ENCODE results near the gene CHD6.

Gene CHD6

DNA sequence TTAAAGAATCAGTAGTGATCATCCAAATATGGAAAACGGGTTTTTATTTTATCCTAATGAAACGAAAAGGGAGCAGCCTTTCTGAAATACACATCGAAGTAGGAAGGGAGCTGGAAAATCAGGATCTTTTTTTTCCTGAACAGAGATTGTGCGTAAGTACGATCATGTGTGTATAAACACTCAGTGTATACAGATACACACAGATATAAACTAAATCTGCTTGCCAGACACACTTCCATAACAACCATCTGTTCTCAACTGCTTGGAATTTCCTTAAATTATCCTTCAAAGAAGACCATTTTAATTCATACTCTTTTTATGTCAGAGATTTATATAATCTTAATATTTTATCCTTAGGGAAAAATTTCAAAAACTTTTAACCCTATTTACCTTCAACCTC lies 110.7 kb downstream of the CHD6 start:
- peaks cover 14% of the 10 kb centered on the region for H3K36me3 ChIP-seq (ENCODE audit: insufficient read depth, insufficient read length, low read length)

DNA sequence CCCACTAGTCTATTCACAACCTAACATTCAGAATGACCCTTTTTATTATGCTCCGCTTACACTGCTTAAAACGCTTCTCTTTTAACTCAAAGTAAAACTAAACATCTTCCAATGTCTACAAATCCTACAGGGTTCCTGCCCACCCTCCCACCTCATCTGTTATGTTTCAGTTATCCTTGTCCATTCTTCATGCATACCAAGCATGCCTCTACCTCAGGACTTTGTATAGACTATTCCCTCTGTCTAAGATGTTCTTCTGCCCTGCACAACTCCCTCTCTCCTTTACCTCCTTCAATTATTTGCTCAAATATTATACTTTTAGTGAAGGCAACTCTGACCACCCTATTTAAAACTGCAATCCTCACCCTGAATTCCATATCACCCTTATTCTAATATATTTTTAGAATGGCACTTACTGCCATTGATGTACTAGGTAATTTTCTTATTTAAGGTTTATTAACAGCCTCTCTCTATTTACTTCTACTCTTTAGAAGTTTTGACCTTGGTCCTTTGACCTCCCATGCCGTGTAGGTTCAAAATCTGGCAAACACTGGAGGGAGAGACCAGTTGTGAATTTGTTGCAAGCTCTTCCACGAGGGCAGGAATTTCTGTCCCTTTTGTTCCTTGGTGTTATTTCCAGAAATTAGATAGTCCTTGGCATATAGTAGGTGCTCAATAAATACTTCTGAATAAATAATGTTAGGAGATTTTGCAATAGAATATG lies 111.8 kb downstream of the CHD6 start:
- Histone ChIP-seq H3K36me3 (ENCODE audit: insufficient read depth, insufficient read length, low read length) (peaks cover 6% of the 10 kb centered on the region), H3K9me3 (ENCODE audit: insufficient read depth, low read length) (peaks cover 9% of the 10 kb centered on the region; the same call in 1 of the 2 replicates), H3K4me3 (ENCODE audit: insufficient read length, low read depth) (no peak overlapping the region), H3K27me3 (ENCODE audit: insufficient read depth, insufficient read length) (no peaks in the 10 kb centered on the region), H3K9ac (ENCODE audit: insufficient read length, low read depth) (no peak overlapping the region), H3K4me1 (ENCODE audit: insufficient read depth, insufficient read length) (peaks cover 4% of the 10 kb centered on the region)
- TF ChIP-seq ZNF274 (IDR thresholded peaks at IDR 0.05; ENCODE audit: low read depth, low read length) (no peak), SUZ12 (IDR thresholded peaks at IDR 0.05; ENCODE audit: extremely low read depth, insufficient read depth, insufficient read length) (no peak), YY1 (IDR thresholded peaks at IDR 0.05; ENCODE audit: insufficient read depth, insufficient read length) (no peak)
- no peak for DNase-seq (ENCODE audit: low read depth, low spot score)

More for the DNA sequence above, 110.7 kb downstream of the CHD6 start:
- no peak overlapping the region for H3K9ac ChIP-seq (ENCODE audit: insufficient read length, low read depth)
- TF ChIP-seq SUZ12 (IDR thresholded peaks at IDR 0.05; ENCODE audit: extremely low read depth, insufficient read depth, insufficient read length) (no peak), ZNF274 (IDR thresholded peaks at IDR 0.05; ENCODE audit: low read depth, low read length) (no peak), YY1 (IDR thresholded peaks at IDR 0.05; ENCODE audit: insufficient read depth, insufficient read length) (no peak)
- H3K27me3 ChIP-seq (ENCODE audit: insufficient read depth, insufficient read length), result no peaks in the 10 kb centered on the region
- H3K4me3 ChIP-seq (ENCODE audit: insufficient read length, low read depth), result no peak overlapping the region
- peaks cover 9% of the 10 kb centered on the region; the same call in 1 of the 2 replicates for H3K9me3 ChIP-seq (ENCODE audit: insufficient read depth, low read length)
- peaks cover 4% of the 10 kb centered on the region for H3K4me1 ChIP-seq (ENCODE audit: insufficient read depth, insufficient read length)
- no peak for DNase-seq (ENCODE audit: low read depth, low spot score)

DNA sequence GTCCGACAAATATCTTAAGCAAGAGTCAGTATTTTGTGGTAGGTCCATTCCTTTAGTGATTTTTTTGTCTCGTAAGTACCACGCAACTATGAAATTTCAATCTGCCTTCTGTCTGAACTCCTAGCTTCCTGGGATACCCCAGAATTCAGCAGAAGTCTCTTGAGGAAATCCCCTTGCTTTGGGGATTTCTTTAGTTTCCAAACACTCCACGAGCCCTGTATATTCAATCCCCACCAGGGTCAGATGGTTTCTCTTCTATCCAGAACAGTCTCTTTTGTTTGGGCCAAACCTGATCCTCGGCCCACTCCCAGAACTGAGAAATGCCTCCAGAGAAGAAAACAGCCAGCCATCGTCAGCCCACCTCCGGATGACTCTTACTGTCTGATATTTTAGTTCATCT lies 113.0 kb downstream of the CHD6 start:
- H3K4me3 ChIP-seq (ENCODE audit: insufficient read length, low read depth), result no peak overlapping the region
- no peaks in the 10 kb centered on the region for H3K27me3 ChIP-seq (ENCODE audit: insufficient read depth, insufficient read length)
- DNase-seq (ENCODE audit: low read depth, low spot score), result no peak
- H3K9ac ChIP-seq (ENCODE audit: insufficient read length, low read depth), result no peak overlapping the region
- no peak for TF ChIP-seq SUZ12 (IDR thresholded peaks at IDR 0.05; ENCODE audit: extremely low read depth, insufficient read depth, insufficient read length)
- no peak for TF ChIP-seq ZNF274 (IDR thresholded peaks at IDR 0.05; ENCODE audit: low read depth, low read length)
- TF ChIP-seq YY1 (IDR thresholded peaks at IDR 0.05; ENCODE audit: insufficient read depth, insufficient read length), result no peak
- H3K4me1 ChIP-seq (ENCODE audit: insufficient read depth, insufficient read length), result peaks cover 4% of the 10 kb centered on the region
- peaks cover 5% of the 10 kb centered on the region for H3K36me3 ChIP-seq (ENCODE audit: insufficient read depth, insufficient read length, low read length)
- H3K9me3 ChIP-seq (ENCODE audit: insufficient read depth, low read length), result peaks cover 9% of the 10 kb centered on the region; the same call in 1 of the 2 replicates

DNA sequence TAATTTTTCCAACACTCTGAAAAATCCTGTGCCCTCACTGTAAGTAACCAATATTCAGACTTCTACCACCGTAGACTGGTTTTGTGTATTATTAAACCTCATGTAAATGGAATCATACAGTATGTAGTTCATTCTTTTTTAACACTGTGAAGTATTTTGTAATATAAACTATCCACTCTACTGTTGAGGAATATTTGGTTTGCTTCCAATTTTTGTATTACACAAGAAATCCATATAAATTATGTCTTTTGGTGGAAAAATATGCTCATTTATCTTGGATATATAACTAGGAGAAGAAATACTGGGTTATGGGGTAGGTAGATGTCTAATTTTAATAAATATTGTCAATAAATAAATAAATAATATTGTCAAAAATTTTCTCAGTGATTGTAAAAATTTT lies 116.8 kb downstream of the CHD6 start:
- TF ChIP-seq YY1 (IDR thresholded peaks at IDR 0.05; ENCODE audit: insufficient read depth, insufficient read length) (no peak), SUZ12 (IDR thresholded peaks at IDR 0.05; ENCODE audit: extremely low read depth, insufficient read depth, insufficient read length) (no peak)
- H3K9ac ChIP-seq (ENCODE audit: insufficient read length, low read depth), result no peak overlapping the region
- H3K4me3 ChIP-seq (ENCODE audit: insufficient read length, low read depth), result no peak overlapping the region
- no peaks in the 10 kb centered on the region for H3K4me1 ChIP-seq (ENCODE audit: insufficient read depth, insufficient read length)
- peaks cover 9% of the 10 kb centered on the region; the same call in 1 of the 2 replicates for H3K9me3 ChIP-seq (ENCODE audit: insufficient read depth, low read length)
- peaks cover 13% of the 10 kb centered on the region for H3K36me3 ChIP-seq (ENCODE audit: insufficient read depth, insufficient read length, low read length)
- no peak for DNase-seq (ENCODE audit: low read depth, low spot score)
- no peaks in the 10 kb centered on the region for H3K27me3 ChIP-seq (ENCODE audit: insufficient read depth, insufficient read length)

DNA sequence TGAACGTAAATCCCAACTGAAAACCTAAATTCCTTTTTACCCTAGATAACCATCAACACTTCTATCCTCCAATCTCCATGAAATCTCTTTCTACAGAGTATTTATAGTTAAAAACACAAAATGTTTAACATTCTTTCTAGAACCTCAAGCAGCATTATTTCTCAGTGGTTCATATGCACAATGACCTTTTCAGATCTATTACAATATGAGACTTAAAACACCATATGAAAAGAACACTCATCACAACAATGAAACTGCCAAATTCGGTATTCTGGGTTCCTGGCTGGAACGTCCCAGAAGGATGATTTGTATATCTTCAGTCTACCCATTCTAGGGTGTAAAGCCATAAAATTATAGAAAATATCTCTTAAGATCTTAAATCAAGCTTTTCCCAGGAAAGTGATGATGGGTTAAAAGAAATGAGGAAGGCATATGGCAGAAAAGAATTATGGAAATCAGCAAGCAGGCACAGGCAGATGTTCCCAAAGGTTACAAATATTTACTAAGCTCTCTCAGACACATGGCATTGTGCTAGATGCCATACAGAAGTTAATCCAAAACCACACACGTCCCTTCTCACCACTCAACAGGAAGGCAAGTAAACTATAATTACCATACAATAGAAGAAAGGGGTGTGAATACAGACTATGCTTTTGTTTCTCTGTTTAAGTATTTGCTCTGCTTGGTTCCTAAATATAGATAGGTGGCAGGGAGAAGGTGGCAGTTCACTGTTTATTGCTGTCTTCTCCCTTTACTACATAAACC lies 118.0 kb downstream of the CHD6 start:
- Histone ChIP-seq H3K4me3 (ENCODE audit: insufficient read length, low read depth) (no peak overlapping the region), H3K9ac (ENCODE audit: insufficient read length, low read depth) (no peak overlapping the region), H3K36me3 (ENCODE audit: insufficient read depth, insufficient read length, low read length) (peaks cover 21% of the 10 kb centered on the region), H3K4me1 (ENCODE audit: insufficient read depth, insufficient read length) (no peaks in the 10 kb centered on the region), H3K9me3 (ENCODE audit: insufficient read depth, low read length) (peaks cover 8% of the 10 kb centered on the region; the same call in 1 of the 2 replicates), H3K27me3 (ENCODE audit: insufficient read depth, insufficient read length) (no peaks in the 10 kb centered on the region)
- no peak for DNase-seq (ENCODE audit: low read depth, low spot score)
- TF ChIP-seq SUZ12 (IDR thresholded peaks at IDR 0.05; ENCODE audit: extremely low read depth, insufficient read depth, insufficient read length) (no peak), YY1 (IDR thresholded peaks at IDR 0.05; ENCODE audit: insufficient read depth, insufficient read length) (no peak), ZNF274 (IDR thresholded peaks at IDR 0.05; ENCODE audit: low read depth, low read length) (no peak)

DNA sequence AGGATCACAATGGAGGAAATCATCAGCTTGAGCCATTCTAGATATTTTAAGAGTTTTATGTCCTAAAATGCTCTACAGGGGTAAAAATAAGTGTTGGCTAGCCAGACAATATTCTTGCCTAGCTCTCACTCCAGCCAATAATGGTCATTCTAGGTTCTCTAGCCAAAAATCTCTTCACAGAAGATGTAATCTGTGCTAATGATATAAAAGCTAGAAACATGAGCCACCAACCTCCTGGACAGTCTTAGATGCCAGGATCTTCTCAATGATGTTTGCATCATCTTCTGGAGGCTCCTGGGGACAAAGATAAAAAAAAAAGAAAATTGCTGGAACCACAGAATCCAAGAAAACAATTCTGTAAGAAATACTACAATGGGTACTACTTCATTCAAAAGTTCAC lies 119.1 kb downstream of the CHD6 start:
- no peaks in the 10 kb centered on the region for H3K4me1 ChIP-seq (ENCODE audit: insufficient read depth, insufficient read length)
- no peak overlapping the region for H3K4me3 ChIP-seq (ENCODE audit: insufficient read length, low read depth)
- peaks cover 23% of the 10 kb centered on the region for H3K36me3 ChIP-seq (ENCODE audit: insufficient read depth, insufficient read length, low read length)
- H3K27me3 ChIP-seq (ENCODE audit: insufficient read depth, insufficient read length), result no peaks in the 10 kb centered on the region
- no peak for DNase-seq (ENCODE audit: low read depth, low spot score)
- no peak overlapping the region for H3K9ac ChIP-seq (ENCODE audit: insufficient read length, low read depth)
- H3K9me3 ChIP-seq (ENCODE audit: insufficient read depth, low read length), result no peaks in the 10 kb centered on the region
- TF ChIP-seq ZNF274 (IDR thresholded peaks at IDR 0.05; ENCODE audit: low read depth, low read length), result no peak
- TF ChIP-seq YY1 (IDR thresholded peaks at IDR 0.05; ENCODE audit: insufficient read depth, insufficient read length), result no peak
- TF ChIP-seq SUZ12 (IDR thresholded peaks at IDR 0.05; ENCODE audit: extremely low read depth, insufficient read depth, insufficient read length), result no peak

Data from NT2/D1 (cell line).